Endodermal cell (in vitro differentiated cells): ENCODE data around the gene RPL36. TPM values are rescaled to one million over a fixed set of nuclear protein-coding genes. Genes with fewer than 3 reads are reported as not detected.

Experiments
- DNase-seq: peaks from one replicate; pipeline ENCODE4 v3.0.0-alpha.2; 2017
- H3K27ac ChIP-seq: 2 replicates; pipeline ENCODE4 v1.5.1; 2013; ENCODE audit warnings: mild to moderate bottlenecking, low read depth, low read length, moderate library complexity
- H3K27me3 ChIP-seq: 2 replicates; pipeline ENCODE4 v1.6.1; 2013; ENCODE audit warnings: mild to moderate bottlenecking, low read length, moderate library complexity; ENCODE audit not compliant: insufficient read depth, control insufficient read depth, poor library complexity, severe bottlenecking
- H3K36me3 ChIP-seq: 2 replicates; pipeline ENCODE4 v1.7.0; 2013; ENCODE audit warnings: mild to moderate bottlenecking, low read length, moderate library complexity; ENCODE audit not compliant: control insufficient read depth, insufficient read depth
- H3K4me1 ChIP-seq: one replicate; pipeline ENCODE4 v1.7.0; 2013; ENCODE audit warnings: low read length; ENCODE audit not compliant: control insufficient read depth, insufficient read depth
- H3K4me3 ChIP-seq: 2 replicates; pipeline ENCODE4 v1.5.1; 2013; ENCODE audit warnings: mild to moderate bottlenecking, low read length, moderate library complexity
- H3K9ac ChIP-seq: 2 replicates; pipeline ENCODE4 v1.6.1; 2013; ENCODE audit warnings: mild to moderate bottlenecking, low read length, moderate library complexity; ENCODE audit not compliant: poor library complexity, severe bottlenecking; ENCODE audit errors: extremely low read depth
- H3K9me3 ChIP-seq: 2 replicates; pipeline ENCODE4 v1.6.1; 2013; ENCODE audit warnings: mild to moderate bottlenecking, low read length, moderate library complexity; ENCODE audit not compliant: control insufficient read depth
- H3K27ac Mint-ChIP-seq: 2 replicates; pipeline ENCODE4 v1.8.0; 2020; ENCODE audit warnings: mixed read lengths
- H3K27me3 Mint-ChIP-seq: 2 replicates; pipeline ENCODE4 v1.8.0; 2021; ENCODE audit warnings: mild to moderate bottlenecking, mixed read lengths; ENCODE audit not compliant: insufficient read depth
- H3K36me3 Mint-ChIP-seq: 2 replicates; pipeline ENCODE4 v1.8.0; 2020; ENCODE audit warnings: low read depth, mixed read lengths
- H3K4me1 Mint-ChIP-seq: 2 replicates; pipeline ENCODE4 v1.8.0; 2020; ENCODE audit warnings: mixed read lengths
- H3K4me3 Mint-ChIP-seq: 2 replicates; pipeline ENCODE4 v1.8.0; 2020; ENCODE audit warnings: mild to moderate bottlenecking, moderate library complexity, mixed read lengths
- H3K9me3 Mint-ChIP-seq: 2 replicates; pipeline ENCODE4 v1.8.0; 2020; ENCODE audit warnings: mild to moderate bottlenecking, mixed read lengths
- WGBS, 2 experiments: methylation state at CpG; one replicate each; pipeline versions ENCODE4 v1.1.5 to v1.1.7; 2013; ENCODE audit warnings: missing lambda C conversion rate in 2 of 2, mixed read lengths in 1 of 2; ENCODE audit not compliant: insufficient coverage in 1 of 2, insufficient read length in 1 of 2; 5-methylcytosine and 5-hydroxymethylcytosine counted together
- total RNA-seq, 2 donors: library from RNA; stranded (reverse); fragmentation: NEBNext Ultra II Directional in 1 of 2; extraction: Animal tissue kit (Norgen Biotek cat#: 25700) in 1 of 2; gene quantifications; 2 replicates in 1 of 2; 3 replicates in 1 of 2; pipeline ENCODE4 v1.2.1, GENCODE V29; 2021
- TF ChIP-seq, protein P1 (sequence below): fragments of 200-600 bp; sonication (generic); conservative IDR thresholded peaks from 2 replicates; pipeline ENCODE4 v1.5.0; 2021; ENCODE audit warnings: antibody characterized with exemption, mild to moderate bottlenecking

Gene RPL36
- total RNA-seq, 2 donors from 2014 or later, result 1,005 to 1,008 TPM

- Mint-ChIP-seq H3K27ac (no peak overlapping the region), H3K4me3 (no peak overlapping the region), H3K4me1 (no peaks in the 10 kb centered on the region), H3K9me3 (peaks cover 6% of the 10 kb centered on the region), H3K27me3 (no peaks in the 10 kb centered on the region), H3K36me3 (peaks cover 73% of the 10 kb centered on the region)
- H3K36me3 ChIP-seq, result peaks cover 71% of the 10 kb centered on the region
- H3K9ac ChIP-seq, result no peak overlapping the region
- no peaks in the 10 kb centered on the region for H3K9me3 ChIP-seq
- no peak for DNase-seq
- H3K4me1 ChIP-seq, result no peaks in the 10 kb centered on the region
- no peaks in the 10 kb centered on the region for H3K27me3 ChIP-seq
- H3K4me3 ChIP-seq, result no peak overlapping the region
- TF ChIP-seq, protein P1, sequence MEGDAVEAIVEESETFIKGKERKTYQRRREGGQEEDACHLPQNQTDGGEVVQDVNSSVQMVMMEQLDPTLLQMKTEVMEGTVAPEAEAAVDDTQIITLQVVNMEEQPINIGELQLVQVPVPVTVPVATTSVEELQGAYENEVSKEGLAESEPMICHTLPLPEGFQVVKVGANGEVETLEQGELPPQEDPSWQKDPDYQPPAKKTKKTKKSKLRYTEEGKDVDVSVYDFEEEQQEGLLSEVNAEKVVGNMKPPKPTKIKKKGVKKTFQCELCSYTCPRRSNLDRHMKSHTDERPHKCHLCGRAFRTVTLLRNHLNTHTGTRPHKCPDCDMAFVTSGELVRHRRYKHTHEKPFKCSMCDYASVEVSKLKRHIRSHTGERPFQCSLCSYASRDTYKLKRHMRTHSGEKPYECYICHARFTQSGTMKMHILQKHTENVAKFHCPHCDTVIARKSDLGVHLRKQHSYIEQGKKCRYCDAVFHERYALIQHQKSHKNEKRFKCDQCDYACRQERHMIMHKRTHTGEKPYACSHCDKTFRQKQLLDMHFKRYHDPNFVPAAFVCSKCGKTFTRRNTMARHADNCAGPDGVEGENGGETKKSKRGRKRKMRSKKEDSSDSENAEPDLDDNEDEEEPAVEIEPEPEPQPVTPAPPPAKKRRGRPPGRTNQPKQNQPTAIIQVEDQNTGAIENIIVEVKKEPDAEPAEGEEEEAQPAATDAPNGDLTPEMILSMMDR, result no peak
- no peak overlapping the region for H3K27ac ChIP-seq
- WGBS, 2 experiments, result 93 to 95% methylated on average over 23 to 37 of the region's 37 CpGs
Measured at GRCh38 chr19:5707576-5708575, 17.8 kb downstream of the RPL36 start.

GRCh38 chr19:5711025-5711424 is 20.9 kb downstream of the RPL36 start:
- Histone ChIP-seq H3K27me3 (no peaks in the 10 kb centered on the region), H3K27ac (no peak overlapping the region), H3K36me3 (peaks cover 60% of the 10 kb centered on the region), H3K4me3 (no peak overlapping the region), H3K9ac (no peak overlapping the region), H3K9me3 (no peaks in the 10 kb centered on the region), H3K4me1 (no peaks in the 10 kb centered on the region)
- Mint-ChIP-seq H3K4me3 (no peak overlapping the region), H3K27me3 (no peaks in the 10 kb centered on the region), H3K4me1 (no peaks in the 10 kb centered on the region), H3K9me3 (no peaks in the 10 kb centered on the region), H3K27ac (no peak overlapping the region), H3K36me3 (peaks cover 59% of the 10 kb centered on the region)
- TF ChIP-seq, protein P1, result no peak
- DNase-seq, result no peak
- 95 to 97% methylated on average over 5 to 8 of the region's 8 CpGs for whole genome bisulfite sequencing, 2 experiments

DNA sequence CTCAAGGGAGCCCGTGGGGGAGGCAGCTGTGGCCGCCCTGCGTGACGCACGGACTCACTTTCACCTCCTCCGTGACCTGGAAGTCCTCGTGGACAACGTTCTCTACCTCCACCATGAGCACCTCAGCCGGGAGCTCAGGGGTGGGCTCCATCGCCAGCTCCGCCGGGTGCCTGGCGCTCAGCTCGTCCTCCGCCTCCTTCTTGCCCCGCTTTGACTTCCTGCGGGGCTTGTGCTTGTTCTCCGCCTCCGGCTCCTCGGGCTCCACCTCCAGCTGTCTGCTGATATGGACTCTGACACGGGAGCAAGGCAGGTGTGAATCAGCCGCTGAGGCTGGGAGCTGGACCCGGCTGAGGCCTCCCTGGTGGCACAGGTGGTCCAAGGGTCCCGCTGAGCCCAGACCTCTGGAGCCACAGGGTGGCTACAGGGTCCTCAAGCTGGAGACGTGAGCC is 21.6 kb downstream of the RPL36 start:
- H3K27me3 ChIP-seq, result no peaks in the 10 kb centered on the region
- H3K4me1 ChIP-seq, result no peaks in the 10 kb centered on the region
- no peak overlapping the region for H3K27ac Mint-ChIP-seq
- H3K27ac ChIP-seq, result no peak overlapping the region
- no peak overlapping the region for H3K9ac ChIP-seq
- H3K4me3 Mint-ChIP-seq, result no peak overlapping the region
- no peaks in the 10 kb centered on the region for H3K27me3 Mint-ChIP-seq
- no peaks in the 10 kb centered on the region for H3K9me3 Mint-ChIP-seq
- 95 to 96% methylated on average over 24 to 25 of the region's 25 CpGs for WGBS, 2 experiments
- H3K9me3 ChIP-seq, result no peaks in the 10 kb centered on the region
- H3K4me1 Mint-ChIP-seq, result no peaks in the 10 kb centered on the region
- TF ChIP-seq, protein P1, result no peak
- peaks cover 54% of the 10 kb centered on the region for H3K36me3 ChIP-seq
- DNase-seq, result no peak
- no peak overlapping the region for H3K4me3 ChIP-seq
- peaks cover 54% of the 10 kb centered on the region for H3K36me3 Mint-ChIP-seq
